GM12873 (cell line): ENCODE measurements around the gene PABPN1L.

Experiments
- TF ChIP-seq, protein P1 (sequence below): IDR thresholded peaks from 2 replicates; pipeline ENCODE4 v1.5.1; 2012; ENCODE audit warnings: low read depth, mild to moderate bottlenecking, moderate library complexity, low read length, control low read depth; ENCODE audit not compliant: insufficient read depth; ENCODE audit errors: missing control alignments

PABPN1L gene

DNA sequence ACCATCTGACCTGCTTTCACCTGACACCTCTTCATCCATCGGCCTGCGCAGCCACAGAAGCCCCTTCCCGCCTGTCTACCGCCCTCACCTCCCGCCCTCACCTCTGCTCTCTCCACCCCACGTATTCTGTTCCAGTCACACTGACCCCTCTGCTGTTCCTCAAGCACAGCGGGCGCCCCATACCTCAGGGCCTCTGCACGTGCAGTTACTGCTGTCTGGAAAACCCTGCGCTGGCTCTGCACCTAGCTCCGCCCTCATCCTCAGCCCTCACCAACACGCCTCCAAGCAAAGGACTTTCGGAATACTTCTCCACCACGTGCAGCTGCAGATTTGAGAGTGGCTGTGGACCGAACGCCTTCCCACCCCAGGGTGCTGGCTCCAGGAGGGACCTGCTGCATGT lies 24.6 kb upstream of the PABPN1L start:
- TF ChIP-seq, protein P1, sequence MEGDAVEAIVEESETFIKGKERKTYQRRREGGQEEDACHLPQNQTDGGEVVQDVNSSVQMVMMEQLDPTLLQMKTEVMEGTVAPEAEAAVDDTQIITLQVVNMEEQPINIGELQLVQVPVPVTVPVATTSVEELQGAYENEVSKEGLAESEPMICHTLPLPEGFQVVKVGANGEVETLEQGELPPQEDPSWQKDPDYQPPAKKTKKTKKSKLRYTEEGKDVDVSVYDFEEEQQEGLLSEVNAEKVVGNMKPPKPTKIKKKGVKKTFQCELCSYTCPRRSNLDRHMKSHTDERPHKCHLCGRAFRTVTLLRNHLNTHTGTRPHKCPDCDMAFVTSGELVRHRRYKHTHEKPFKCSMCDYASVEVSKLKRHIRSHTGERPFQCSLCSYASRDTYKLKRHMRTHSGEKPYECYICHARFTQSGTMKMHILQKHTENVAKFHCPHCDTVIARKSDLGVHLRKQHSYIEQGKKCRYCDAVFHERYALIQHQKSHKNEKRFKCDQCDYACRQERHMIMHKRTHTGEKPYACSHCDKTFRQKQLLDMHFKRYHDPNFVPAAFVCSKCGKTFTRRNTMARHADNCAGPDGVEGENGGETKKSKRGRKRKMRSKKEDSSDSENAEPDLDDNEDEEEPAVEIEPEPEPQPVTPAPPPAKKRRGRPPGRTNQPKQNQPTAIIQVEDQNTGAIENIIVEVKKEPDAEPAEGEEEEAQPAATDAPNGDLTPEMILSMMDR: no peak

DNA sequence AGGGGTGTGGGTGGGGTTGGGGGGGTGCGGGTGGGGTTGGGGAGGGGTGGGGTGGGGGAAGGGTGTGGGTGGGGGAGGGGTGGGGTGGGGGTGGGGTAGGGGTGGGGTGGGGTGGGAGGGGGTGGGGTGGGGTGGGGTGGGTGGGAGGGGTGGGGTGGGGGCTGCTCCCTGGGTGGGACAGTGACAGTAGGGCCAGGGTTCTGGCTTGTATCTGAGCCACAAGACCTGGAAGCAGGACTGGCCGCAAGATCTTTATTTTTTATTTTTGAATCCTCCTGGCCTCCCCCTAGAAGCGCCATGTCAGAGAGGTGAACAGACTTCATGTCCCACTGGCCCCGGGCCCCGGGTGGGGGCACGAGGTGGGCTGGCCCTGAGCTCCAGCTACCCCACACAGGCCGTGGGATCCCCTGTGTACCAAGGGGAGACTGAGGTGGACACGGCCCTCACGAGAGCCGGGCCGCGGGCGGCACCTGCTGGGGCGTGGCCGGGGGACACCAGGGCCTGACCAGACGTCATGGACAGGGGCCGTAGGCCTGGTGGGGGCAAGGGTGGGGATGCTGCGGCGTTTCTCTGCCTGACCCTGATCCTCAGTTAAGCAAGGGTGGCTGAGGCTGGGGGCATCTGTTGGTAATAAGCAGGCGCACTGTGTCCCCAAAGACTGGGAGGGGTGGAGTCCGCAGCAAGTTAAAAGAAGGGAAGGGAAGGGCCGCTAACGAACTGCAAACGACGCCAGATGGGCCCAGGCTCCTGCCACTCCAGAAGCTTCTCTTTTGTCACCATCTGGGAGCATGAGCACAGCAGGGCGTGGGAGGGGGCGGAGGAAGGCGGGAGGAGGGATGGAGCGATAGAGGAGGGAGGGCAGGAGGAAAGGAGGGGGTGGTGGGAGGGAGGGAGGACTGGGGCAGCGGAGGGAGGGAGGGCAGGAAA lies 22.3 kb upstream of the PABPN1L start:
- TF ChIP-seq, protein P1: no peak

DNA sequence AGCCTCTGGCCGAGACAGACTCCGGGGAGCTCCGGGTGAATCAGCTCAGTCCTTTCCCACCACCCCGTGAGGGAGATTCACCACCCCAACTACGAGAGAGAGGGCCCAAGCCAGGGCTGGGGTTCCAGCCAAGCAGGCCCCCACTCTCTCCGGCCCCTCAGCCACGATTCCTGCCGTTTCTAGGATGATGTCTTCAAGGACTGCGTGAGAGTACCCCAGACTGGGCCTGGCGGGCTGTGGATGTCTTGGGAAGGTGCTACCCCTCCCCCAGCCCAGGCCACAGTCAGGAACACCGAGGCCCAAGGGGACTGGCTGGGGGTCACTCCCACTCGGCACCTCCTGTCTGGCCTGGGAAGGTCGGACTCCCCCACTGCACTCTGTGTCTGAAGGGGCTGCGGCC lies 21.6 kb upstream of the PABPN1L start:
- TF ChIP-seq, protein P1: no peak

DNA sequence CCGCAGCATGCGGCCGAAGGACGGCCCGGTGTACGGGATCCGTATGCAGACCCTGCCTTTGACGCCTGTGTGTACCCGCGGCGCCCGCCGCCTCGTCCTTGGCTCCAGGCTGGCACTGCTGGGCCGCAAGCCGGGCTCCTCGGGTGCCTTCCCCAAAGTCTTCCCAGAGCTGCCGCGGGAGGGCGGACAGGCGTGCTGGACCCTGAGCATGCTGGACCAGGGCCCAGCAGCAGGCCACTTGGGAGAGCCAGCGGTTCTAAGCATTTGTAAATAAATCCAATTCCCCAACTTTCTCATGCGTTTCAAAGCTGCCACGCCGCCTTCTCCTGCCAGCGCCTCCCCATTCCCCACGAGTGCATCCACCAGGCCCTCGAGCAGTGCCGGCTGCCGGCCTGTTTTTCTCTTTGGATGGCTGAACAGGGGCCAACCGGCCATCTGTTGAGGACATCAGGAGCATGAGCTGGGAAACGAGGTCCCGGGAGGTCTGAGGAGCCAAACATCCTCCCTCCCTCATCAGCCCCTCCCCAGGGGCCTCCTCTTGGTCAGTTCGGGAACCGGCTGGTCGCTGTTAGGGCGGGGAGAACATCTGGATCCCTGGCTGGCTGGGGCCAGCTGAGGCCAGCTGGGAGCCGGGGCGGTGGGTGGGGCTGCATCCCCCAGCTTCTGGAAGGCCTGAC lies 20.5 kb upstream of the PABPN1L start:
- TF ChIP-seq, protein P1: no peak

DNA sequence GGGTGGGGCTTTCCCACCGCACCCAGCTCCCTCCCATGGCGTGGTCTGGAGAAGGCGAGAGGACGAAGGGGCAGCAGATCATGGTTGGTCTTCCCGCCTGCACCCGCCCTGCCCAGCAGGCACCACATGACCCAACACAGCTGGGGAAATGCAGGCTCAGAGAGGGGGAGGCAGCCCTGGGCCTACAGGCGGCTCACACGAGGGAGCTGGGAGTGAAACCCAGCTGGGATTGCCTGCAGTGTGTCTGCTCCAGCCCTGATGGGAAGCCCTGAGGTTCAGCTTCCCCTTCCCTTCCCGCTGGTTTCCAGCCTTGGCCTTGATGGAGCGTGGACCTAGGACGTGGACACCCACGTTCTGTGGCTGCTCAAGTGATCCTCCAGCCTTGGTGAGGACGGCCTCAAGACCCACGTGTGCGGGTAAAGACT lies 20.0 kb upstream of the PABPN1L start:
- TF ChIP-seq, protein P1: no peak

DNA sequence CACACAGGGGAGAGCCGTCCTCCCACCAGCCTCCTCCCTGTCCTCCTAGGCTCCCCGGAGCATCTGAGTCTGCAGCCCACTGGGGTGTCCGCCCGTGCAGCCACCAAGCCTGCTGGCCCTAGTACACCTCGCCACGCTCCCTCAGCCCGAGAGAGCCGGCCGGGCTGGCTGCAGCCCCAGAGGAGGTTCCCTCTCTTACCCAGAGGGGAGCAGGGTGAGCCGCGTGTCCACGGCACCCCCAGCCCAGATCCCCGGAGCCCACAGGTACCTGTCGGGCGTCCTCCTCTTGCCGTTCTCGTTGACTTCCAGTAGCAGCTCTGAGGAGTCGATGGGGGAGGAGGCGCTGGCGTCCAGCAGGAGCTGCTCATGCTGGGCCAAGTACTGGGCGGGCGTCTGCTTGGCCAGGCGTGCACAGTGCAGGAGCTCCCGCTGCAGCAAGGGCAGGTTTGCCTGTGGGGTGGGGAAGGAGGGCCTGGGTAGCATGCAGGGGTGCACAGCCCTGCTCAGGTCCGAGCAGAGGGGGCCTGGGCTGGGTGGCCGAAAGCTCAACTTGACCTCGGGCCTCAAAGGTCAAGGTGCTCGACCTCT lies 19.3 kb upstream of the PABPN1L start:
- TF ChIP-seq, protein P1: no peak
